Endothelial cell (in vitro differentiated cells): ENCODE measurements around the gene GRM4. TPM values are rescaled to one million over a fixed set of nuclear protein-coding genes. Genes with fewer than 3 reads are reported as not detected.

Source experiments
- DNase-seq: peaks from one replicate; pipeline ENCODE4 v3.0.0; 2021; ENCODE audit warnings: low spot score
- H3K27ac Mint-ChIP-seq: one replicate; pipeline ENCODE4 v1.8.0; 2021; ENCODE audit warnings: mixed read lengths, inconsistent platforms; ENCODE audit not compliant: unreplicated experiment
- H3K27me3 Mint-ChIP-seq: one replicate; pipeline ENCODE4 v1.8.0; 2021; ENCODE audit warnings: mild to moderate bottlenecking, moderate library complexity, mixed read lengths, inconsistent platforms; ENCODE audit not compliant: unreplicated experiment
- H3K36me3 Mint-ChIP-seq: one replicate; pipeline ENCODE4 v1.8.0; 2021; ENCODE audit warnings: mild to moderate bottlenecking, low read depth, mixed read lengths, inconsistent platforms; ENCODE audit not compliant: unreplicated experiment
- H3K4me1 Mint-ChIP-seq: one replicate; pipeline ENCODE4 v1.8.0; 2021; ENCODE audit warnings: mild to moderate bottlenecking, mixed read lengths, inconsistent platforms; ENCODE audit not compliant: unreplicated experiment
- H3K4me3 Mint-ChIP-seq: one replicate; pipeline ENCODE4 v1.8.0; 2021; ENCODE audit warnings: mild to moderate bottlenecking, mixed read lengths, inconsistent platforms; ENCODE audit not compliant: unreplicated experiment
- H3K9me3 Mint-ChIP-seq: one replicate; pipeline ENCODE4 v1.8.0; 2021; ENCODE audit warnings: mixed read lengths, inconsistent platforms; ENCODE audit not compliant: unreplicated experiment
- total RNA-seq: library from RNA; stranded (reverse); fragmentation: NEBNext Ultra II Directional; extraction: Animal tissue kit (Norgen Biotek cat#: 25700); gene quantifications from one replicate; pipeline ENCODE4 v1.2.1, GENCODE V29; 2021; ENCODE audit not compliant: unreplicated experiment
- TF ChIP-seq, protein P1 (sequence below): fragments of 200-600 bp; sonication (generic); IDR thresholded peaks from one replicate; pipeline ENCODE4 v1.5.0; 2021; ENCODE audit warnings: antibody characterized with exemption; ENCODE audit not compliant: unreplicated experiment

The GRM4 gene
- total RNA-seq, 1 donor from 2014 or later, result 2.6 TPM

DNA sequence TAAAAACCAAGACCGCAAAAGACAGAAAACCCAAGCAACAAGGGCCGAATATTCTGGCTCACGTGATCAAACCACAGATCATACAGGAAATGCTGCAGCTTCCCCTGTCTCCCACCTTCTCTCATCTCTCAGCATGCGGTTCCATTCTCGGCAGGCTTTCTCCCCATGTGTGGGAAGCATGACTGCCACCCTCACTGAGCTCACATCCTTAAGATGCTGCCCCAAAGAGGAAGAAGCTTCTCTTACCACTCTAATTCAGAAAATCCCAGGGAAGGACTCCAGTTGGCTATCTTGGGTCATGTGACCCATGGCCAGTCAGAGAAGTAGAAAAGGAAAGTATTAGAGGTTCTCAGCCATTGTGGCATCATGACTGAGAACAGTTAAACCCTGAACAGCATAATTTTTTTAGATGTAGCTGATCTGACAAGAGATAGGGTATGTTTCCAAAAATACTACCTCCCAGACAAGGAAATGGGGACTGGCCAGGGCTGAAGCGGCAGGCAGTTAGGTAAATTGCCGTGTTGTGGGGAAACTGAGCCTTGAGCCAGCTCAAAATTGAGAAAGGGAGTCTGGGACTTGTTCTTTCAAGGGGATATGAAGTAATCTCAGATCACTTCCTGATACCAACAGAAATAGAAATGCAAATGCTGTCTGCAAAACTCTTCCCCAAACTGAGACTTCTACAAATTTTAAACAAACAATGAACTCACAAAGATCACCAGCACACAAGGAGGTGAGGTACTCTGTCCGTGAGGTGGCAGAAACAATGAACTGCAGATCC lies 37.1 kb upstream of the GRM4 start:
- Mint-ChIP-seq H3K27me3 (no peaks in the 10 kb centered on the region), H3K4me3 (no peak overlapping the region), H3K27ac (no peak overlapping the region), H3K4me1 (no peaks in the 10 kb centered on the region), H3K36me3 (no peaks in the 10 kb centered on the region), H3K9me3 (no peaks in the 10 kb centered on the region)
- TF ChIP-seq, protein P1, sequence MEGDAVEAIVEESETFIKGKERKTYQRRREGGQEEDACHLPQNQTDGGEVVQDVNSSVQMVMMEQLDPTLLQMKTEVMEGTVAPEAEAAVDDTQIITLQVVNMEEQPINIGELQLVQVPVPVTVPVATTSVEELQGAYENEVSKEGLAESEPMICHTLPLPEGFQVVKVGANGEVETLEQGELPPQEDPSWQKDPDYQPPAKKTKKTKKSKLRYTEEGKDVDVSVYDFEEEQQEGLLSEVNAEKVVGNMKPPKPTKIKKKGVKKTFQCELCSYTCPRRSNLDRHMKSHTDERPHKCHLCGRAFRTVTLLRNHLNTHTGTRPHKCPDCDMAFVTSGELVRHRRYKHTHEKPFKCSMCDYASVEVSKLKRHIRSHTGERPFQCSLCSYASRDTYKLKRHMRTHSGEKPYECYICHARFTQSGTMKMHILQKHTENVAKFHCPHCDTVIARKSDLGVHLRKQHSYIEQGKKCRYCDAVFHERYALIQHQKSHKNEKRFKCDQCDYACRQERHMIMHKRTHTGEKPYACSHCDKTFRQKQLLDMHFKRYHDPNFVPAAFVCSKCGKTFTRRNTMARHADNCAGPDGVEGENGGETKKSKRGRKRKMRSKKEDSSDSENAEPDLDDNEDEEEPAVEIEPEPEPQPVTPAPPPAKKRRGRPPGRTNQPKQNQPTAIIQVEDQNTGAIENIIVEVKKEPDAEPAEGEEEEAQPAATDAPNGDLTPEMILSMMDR, result no peak
- DNase-seq, result no peak

DNA sequence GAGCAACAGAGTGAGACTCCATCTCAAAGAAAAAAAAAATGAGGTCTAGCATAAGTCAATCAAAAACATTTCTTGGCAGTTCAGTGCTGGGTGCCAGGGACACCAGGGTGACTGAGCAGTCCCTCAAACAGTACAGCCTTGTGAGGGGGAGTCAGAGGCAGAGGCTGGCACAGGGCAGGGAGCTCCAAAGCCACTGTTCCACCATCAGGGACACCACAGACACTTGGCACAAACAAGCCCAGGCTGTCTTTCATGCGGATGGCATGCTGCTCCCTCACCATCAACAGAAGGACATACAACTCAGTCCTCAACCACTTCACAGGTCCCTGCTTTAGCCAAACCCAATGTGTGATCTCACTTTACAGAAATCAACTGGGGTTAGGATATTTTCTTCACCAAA lies 36.0 kb upstream of the GRM4 start:
- no peak for DNase-seq
- Mint-ChIP-seq H3K36me3 (no peaks in the 10 kb centered on the region), H3K9me3 (no peaks in the 10 kb centered on the region), H3K4me1 (no peaks in the 10 kb centered on the region), H3K27me3 (no peaks in the 10 kb centered on the region), H3K4me3 (no peak overlapping the region), H3K27ac (no peak overlapping the region)
- TF ChIP-seq, protein P1, result no peak

DNA sequence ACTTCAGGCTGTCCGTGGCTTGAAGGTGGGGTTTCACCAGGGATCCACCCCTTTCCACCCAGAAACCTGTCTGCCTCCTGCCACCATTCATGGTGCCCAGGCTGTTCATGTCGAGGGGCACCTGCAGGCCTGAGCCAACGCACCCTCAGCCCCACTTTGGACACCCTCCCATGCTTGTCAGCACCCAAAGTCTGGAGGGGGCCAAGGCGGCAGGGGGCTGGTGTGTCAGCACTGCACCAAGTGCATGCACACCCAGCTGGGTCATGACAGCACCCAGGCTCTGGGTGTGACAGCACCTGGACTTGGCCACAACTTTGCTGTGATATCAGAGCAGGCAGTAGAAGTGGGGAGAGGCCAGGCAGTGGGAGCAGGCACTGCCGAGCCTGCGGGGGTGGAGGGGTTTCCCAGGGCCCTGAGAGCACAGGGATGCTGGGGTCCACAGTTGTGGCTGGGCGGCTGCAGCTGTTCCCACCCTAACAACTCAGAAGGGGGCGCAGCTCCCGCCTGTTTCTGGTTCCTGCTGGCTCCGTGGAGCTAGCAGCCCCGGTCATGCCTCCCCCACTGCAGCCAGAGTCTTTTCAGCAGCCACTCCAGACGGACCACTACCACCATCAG lies 33.3 kb upstream of the GRM4 start:
- no peaks in the 10 kb centered on the region for H3K4me1 Mint-ChIP-seq

DNA sequence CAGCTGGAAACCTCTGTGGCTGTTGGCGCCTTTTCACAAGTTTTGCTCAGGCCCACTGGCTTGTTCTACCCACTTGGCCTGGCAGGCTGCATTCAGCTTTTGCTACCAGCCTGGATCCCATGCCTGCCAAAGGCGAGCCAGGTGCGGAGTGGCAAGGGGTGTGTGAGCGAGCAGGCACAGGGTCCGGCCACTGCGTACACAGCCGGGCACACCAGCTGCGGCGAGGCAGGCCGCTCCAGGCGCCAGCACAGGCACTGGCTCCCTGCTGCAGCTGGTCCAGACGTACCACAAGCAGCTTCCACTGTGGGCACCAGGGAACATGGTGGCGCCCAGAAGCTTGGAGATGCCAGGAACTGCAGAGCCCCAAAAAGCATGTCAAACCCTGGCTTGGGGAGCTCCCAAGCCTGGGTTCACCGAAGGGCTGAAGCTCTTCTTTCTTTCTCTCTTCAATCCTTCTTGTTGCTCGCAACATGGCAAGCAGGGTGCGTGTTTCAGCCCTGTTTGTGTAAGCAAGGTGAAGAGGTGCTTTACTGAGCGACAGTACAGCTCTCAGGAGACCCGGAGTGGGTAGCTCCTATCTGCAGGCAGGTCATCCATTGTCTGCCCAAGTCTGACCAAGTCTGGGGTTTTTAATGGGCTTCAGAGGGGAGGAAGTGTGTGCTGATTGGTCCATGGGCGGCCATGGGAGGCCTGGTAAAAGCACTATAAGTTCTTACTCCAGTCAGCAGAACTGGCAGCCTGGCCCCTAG lies 32.6 kb upstream of the GRM4 start:
- Mint-ChIP-seq H3K27me3 (peaks cover 4% of the 10 kb centered on the region), H3K9me3 (no peaks in the 10 kb centered on the region), H3K4me3 (no peak overlapping the region), H3K27ac (no peak overlapping the region), H3K36me3 (no peaks in the 10 kb centered on the region), H3K4me1 (no peaks in the 10 kb centered on the region)
- TF ChIP-seq, protein P1, result no peak
- no peak for DNase-seq

More for the DNA sequence above, 33.3 kb upstream of the GRM4 start:
- Mint-ChIP-seq H3K27ac (no peak overlapping the region), H3K9me3 (no peaks in the 10 kb centered on the region), H3K4me3 (no peak overlapping the region), H3K36me3 (no peaks in the 10 kb centered on the region), H3K27me3 (peaks cover 3% of the 10 kb centered on the region)
- TF ChIP-seq, protein P1, result no peak
- no peak for DNase-seq
